BLaER1 (cell line): ENCODE results near the gene SBNO2.

ENCODE experiments used
- H3K27ac ChIP-seq: shearing (Covaris generic); formaldehyde crosslinking; 2 replicates; pipeline ENCODE4 v1.8.1; 2022
- H3K27me3 ChIP-seq: shearing (Covaris generic); formaldehyde crosslinking; 2 replicates; pipeline ENCODE4 v1.8.1; 2022
- H3K36me3 ChIP-seq: shearing (Covaris generic); formaldehyde crosslinking; 2 replicates; pipeline ENCODE4 v1.8.1; 2022
- H3K4me1 ChIP-seq: shearing (Covaris generic); formaldehyde crosslinking; 2 replicates; pipeline ENCODE4 v1.8.1; 2022
- H3K4me2 ChIP-seq: shearing (Covaris generic); formaldehyde crosslinking; 2 replicates; pipeline ENCODE4 v1.8.1; 2022
- H3K4me3 ChIP-seq: shearing (Covaris generic); formaldehyde crosslinking; 2 replicates; pipeline ENCODE4 v1.8.1; 2022
- H3K9ac ChIP-seq: shearing (Covaris generic); formaldehyde crosslinking; 2 replicates; pipeline ENCODE4 v1.8.1; 2022
- H3K9me3 ChIP-seq: shearing (Covaris generic); formaldehyde crosslinking; 2 replicates; pipeline ENCODE4 v1.8.1; 2022
- H4K20me1 ChIP-seq: shearing (Covaris generic); formaldehyde crosslinking; 2 replicates; pipeline ENCODE4 v1.8.1; 2022
- Cebpa-rat ChIP-seq: shearing (Covaris generic); IDR thresholded peaks from 2 replicates; pipeline ENCODE4 v1.8.1; 2022

The SBNO2 gene

GRCh38 chr19:1082928-1083816, 90.9 kb downstream of the SBNO2 start:
- no peak for TF ChIP-seq Cebpa-rat
- H3K27ac ChIP-seq = no peak overlapping the region
- peaks cover 36% of the 10 kb centered on the region for H3K4me1 ChIP-seq
- H3K9me3 ChIP-seq = no peaks in the 10 kb centered on the region
- peaks cover 92% of the 10 kb centered on the region for H4K20me1 ChIP-seq
- peaks cover 90% of the 10 kb centered on the region for H3K36me3 ChIP-seq
- no peak overlapping the region for H3K4me2 ChIP-seq
- H3K4me3 ChIP-seq = no peak overlapping the region
- no peaks in the 10 kb centered on the region for H3K27me3 ChIP-seq
- H3K9ac ChIP-seq = no peak overlapping the region

- no peak overlapping the region for H3K27ac ChIP-seq
- peaks cover 92% of the 10 kb centered on the region for H4K20me1 ChIP-seq
- no peak overlapping the region for H3K4me3 ChIP-seq
- H3K9me3 ChIP-seq = no peaks in the 10 kb centered on the region
- H3K4me2 ChIP-seq = no peak overlapping the region
- H3K4me1 ChIP-seq = peaks cover 36% of the 10 kb centered on the region
- peaks cover 95% of the 10 kb centered on the region for H3K36me3 ChIP-seq
- no peak for TF ChIP-seq Cebpa-rat
- H3K27me3 ChIP-seq = no peaks in the 10 kb centered on the region
- no peak overlapping the region for H3K9ac ChIP-seq
Measured at GRCh38 chr19:1082165-1082927, 91.7 kb downstream of the SBNO2 start.

GRCh38 chr19:1081301-1082164, 92.5 kb downstream of the SBNO2 start:
- H3K27me3 ChIP-seq = no peaks in the 10 kb centered on the region
- peaks cover 36% of the 10 kb centered on the region for H3K4me1 ChIP-seq
- peaks cover 89% of the 10 kb centered on the region for H3K36me3 ChIP-seq
- no peak for TF ChIP-seq Cebpa-rat
- peaks cover 92% of the 10 kb centered on the region for H4K20me1 ChIP-seq
- no peak overlapping the region for H3K9ac ChIP-seq
- no peak overlapping the region for H3K4me3 ChIP-seq
- no peaks in the 10 kb centered on the region for H3K9me3 ChIP-seq
- H3K4me2 ChIP-seq = no peak overlapping the region
- no peak overlapping the region for H3K27ac ChIP-seq

GRCh38 chr19:1080360-1081161, 93.5 kb downstream of the SBNO2 start:
- Histone ChIP-seq H3K36me3 (peaks cover 89% of the 10 kb centered on the region), H4K20me1 (peaks cover 92% of the 10 kb centered on the region), H3K4me3 (no peak overlapping the region), H3K4me1 (peaks cover 38% of the 10 kb centered on the region), H3K9me3 (no peaks in the 10 kb centered on the region), H3K4me2 (no peak overlapping the region), H3K9ac (no peak overlapping the region), H3K27ac (no peak overlapping the region), H3K27me3 (no peaks in the 10 kb centered on the region)
- TF ChIP-seq Cebpa-rat = no peak

- no peak for TF ChIP-seq Cebpa-rat
- H3K4me3 ChIP-seq = no peak overlapping the region
- H3K4me2 ChIP-seq = no peak overlapping the region
- H4K20me1 ChIP-seq = peaks cover 91% of the 10 kb centered on the region
- H3K36me3 ChIP-seq = peaks cover 87% of the 10 kb centered on the region
- no peaks in the 10 kb centered on the region for H3K27me3 ChIP-seq
- H3K9me3 ChIP-seq = no peaks in the 10 kb centered on the region
- no peak overlapping the region for H3K27ac ChIP-seq
- H3K4me1 ChIP-seq = peaks cover 46% of the 10 kb centered on the region
- no peak overlapping the region for H3K9ac ChIP-seq
Measured at GRCh38 chr19:1079566-1080111, 94.4 kb downstream of the SBNO2 start.

- no peak for TF ChIP-seq Cebpa-rat
- Histone ChIP-seq H3K9me3 (no peaks in the 10 kb centered on the region), H3K27me3 (no peaks in the 10 kb centered on the region), H3K4me2 (peak overlapping the region; percentile 83), H3K27ac (0 out of 2 replicates have a peak overlapping the region, but pooled peaks have one; percentile 13), H3K9ac (no peak overlapping the region), H4K20me1 (peaks cover 91% of the 10 kb centered on the region), H3K4me3 (no peak overlapping the region; the same call in 1 of the 2 replicates), H3K36me3 (peaks cover 88% of the 10 kb centered on the region), H3K4me1 (peaks cover 59% of the 10 kb centered on the region)
Measured at GRCh38 chr19:1076951-1077350, 97.1 kb downstream of the SBNO2 start.

- H3K27ac ChIP-seq = no peak overlapping the region
Measured at GRCh38 chr19:1076046-1076386, 98.1 kb downstream of the SBNO2 start.

GRCh38 chr19:1074544-1075283, 99.4 kb downstream of the SBNO2 start:
- H3K4me3 ChIP-seq = 0 out of 2 replicates have a peak overlapping the region, but pooled peaks have one; percentile 28
- H3K4me1 ChIP-seq = peaks cover 81% of the 10 kb centered on the region
- no peak for TF ChIP-seq Cebpa-rat
- H3K4me2 ChIP-seq = peak overlapping the region; percentile 85
- no peaks in the 10 kb centered on the region for H3K27me3 ChIP-seq
- H3K9me3 ChIP-seq = no peaks in the 10 kb centered on the region
- 0 out of 2 replicates have a peak overlapping the region, but pooled peaks have one; percentile 6 for H3K27ac ChIP-seq
- H3K9ac ChIP-seq = no peak overlapping the region
- H4K20me1 ChIP-seq = peaks cover 91% of the 10 kb centered on the region
- H3K36me3 ChIP-seq = peaks cover 88% of the 10 kb centered on the region

More at GRCh38 chr19:1076046-1076386, 98.1 kb downstream of the SBNO2 start:
- no peak for TF ChIP-seq Cebpa-rat
- no peak overlapping the region for H3K4me3 ChIP-seq
- no peaks in the 10 kb centered on the region for H3K9me3 ChIP-seq
- H3K4me2 ChIP-seq = peak overlapping the region; percentile 83
- H3K4me1 ChIP-seq = peaks cover 68% of the 10 kb centered on the region
- peaks cover 91% of the 10 kb centered on the region for H4K20me1 ChIP-seq
- H3K36me3 ChIP-seq = peaks cover 88% of the 10 kb centered on the region
- no peaks in the 10 kb centered on the region for H3K27me3 ChIP-seq
- no peak overlapping the region for H3K9ac ChIP-seq
